ENCODE data around the gene SIK3.

- no peak for TF ChIP-seq CTCF (conservative IDR thresholded peaks at IDR 0.05; ENCODE audit: low read depth in 2 of 2)
- no peak for TF ChIP-seq REST (IDR thresholded peaks at IDR 0.05; ENCODE audit: unreplicated experiment)
- TF ChIP-seq EZH2phosphoT487 (IDR thresholded peaks at IDR 0.05; ENCODE audit: unreplicated experiment): no peak
- TF ChIP-seq POLR2AphosphoS5 (IDR thresholded peaks at IDR 0.05; ENCODE audit: low read depth): no peak
- no peak for TF ChIP-seq EZH2 (IDR thresholded peaks at IDR 0.05; ENCODE audit: low read depth, unreplicated experiment)
- TF ChIP-seq ZNF114 (CRISPR knock-in tag; IDR thresholded peaks at IDR 0.05): no peak
- no peak for TF ChIP-seq JUNB (IDR thresholded peaks at IDR 0.05; ENCODE audit: unreplicated experiment)
- no peak for TF ChIP-seq CREB1 (CRISPR knock-in tag; IDR thresholded peaks at IDR 0.05; ENCODE audit: low read depth)
Observed at GRCh38 chr11:116953530-116954285, 144.5 kb downstream of the SIK3 start.

Data from GM23338 (cell line).